K562 (cell line): ENCODE measurements around the gene TGFBR2. TPM values are rescaled to one million over a fixed set of nuclear protein-coding genes. Genes with fewer than 3 reads are reported as not detected.

ENCODE experiments used
- ATAC-seq: fragments of 200-7000 bp; cut with Tn5 transposase; 3 replicates; pipeline ENCODE4 v1.9.1; 2020; ENCODE audit warnings: moderate library complexity
- BruUV-seq: library from RNA; stranded (reverse); fragments of 400-500 nt; replicated peaks from 2 replicates; lab custom pipeline; 2021; lab: Mats Ljungman, UMichigan
- CTCF ChIA-PET: fragments of 300-600 bp; formaldehyde crosslinking; extraction: SDS; loops from one replicate; lab custom pipeline; 2021; ENCODE audit warnings: low intra/inter-chr PET ratio; lab: Yijun Ruan, JAX
- POLR2A ChIA-PET: fragments of 300-600, 350-650 bp; sonication (Branson Sonifier 250); formaldehyde crosslinking; extraction: SDS; loops from one replicate; lab custom pipeline; 2021; ENCODE audit warnings: antibody characterized with exemption, inconsistent platforms; lab: Yijun Ruan, JAX
- DNase-seq, 4 experiments: peaks; one replicate each; pipeline versions ENCODE4 v3.0.0 to v3.0.0-alpha.2; 2011 to 2018; ENCODE audit warnings: low spot score in 3 of 4, mixed read lengths in 3 of 4; ENCODE audit errors: extremely low read depth in 1 of 4
- FAIRE-seq: peaks from 2 replicates; lab custom pipeline; 2011; peaks lifted over from hg19 to GRCh38; lab: Jason Lieb, UNC
- H2AFZ ChIP-seq: 2 replicates; pipeline ENCODE4 v1.6.0; 2011; ENCODE audit warnings: low read depth, low read length, control low read depth, inconsistent platforms
- H3K27ac ChIP-seq: fragments of 200-600 bp; 3 replicates; pipeline ENCODE4 v1.8.0; 2011; ENCODE audit warnings: low read depth, mild to moderate bottlenecking, control low read depth, inconsistent platforms, low read length, moderate library complexity, mixed read lengths; ENCODE audit errors: extremely low read depth
- H3K27me3 ChIP-seq, 2 experiments: fragments of 300-600 bp in 1 of 2; 2 replicates in 1 of 2; 3 replicates in 1 of 2; pipeline versions ENCODE4 v1.6.0 to v1.8.0; 2011; ENCODE audit warnings: inconsistent platforms in 2 of 2, low read length in 2 of 2, mild to moderate bottlenecking in 1 of 2, mixed read lengths in 1 of 2, moderate library complexity in 1 of 2; ENCODE audit not compliant: control insufficient read depth in 2 of 2, insufficient read depth in 2 of 2
- H3K36me3 ChIP-seq: fragments of 300-600 bp; 3 replicates; pipeline ENCODE4 v1.8.0; 2011; ENCODE audit warnings: mild to moderate bottlenecking, low read length, inconsistent platforms; ENCODE audit not compliant: control insufficient read depth, insufficient read depth
- H3K4me1 ChIP-seq, 2 experiments: fragments of 200-600 bp in 1 of 2; replicated peaks in 1 of 2; 2 replicates in 1 of 2; 3 replicates in 1 of 2; pipeline versions ENCODE4 v1.5.1 to v1.8.0; 2011; ENCODE audit warnings: inconsistent platforms in 2 of 2, low read length in 2 of 2, mild to moderate bottlenecking in 1 of 2, mixed read lengths in 1 of 2, moderate library complexity in 1 of 2; ENCODE audit not compliant: control insufficient read depth in 2 of 2, insufficient read depth in 2 of 2
- H3K4me2 ChIP-seq: 2 replicates; pipeline ENCODE4 v1.6.1; 2011; ENCODE audit warnings: low read length, control low read depth, inconsistent platforms, mixed read lengths; ENCODE audit not compliant: insufficient read depth
- H3K4me3 ChIP-seq: fragments of 200-600 bp; sonication (generic), shearing (Covaris generic); 2 replicates; pipeline ENCODE4 v1.5.1; 2016; ENCODE audit warnings: control low read depth, inconsistent platforms
- H3K79me2 ChIP-seq: fragments of 200-600 bp; 3 replicates; pipeline ENCODE4 v1.8.0; 2011; ENCODE audit warnings: low read length, inconsistent platforms; ENCODE audit not compliant: control insufficient read depth, insufficient read depth
- H3K9ac ChIP-seq, 2 experiments: 2 replicates each; pipeline versions ENCODE4 v1.6.0 to v1.6.1; 2011; ENCODE audit warnings: low read depth in 2 of 2, low read length in 2 of 2, control low read depth in 1 of 2, inconsistent platforms in 1 of 2, mild to moderate bottlenecking in 1 of 2, mixed read lengths in 1 of 2; ENCODE audit not compliant: insufficient read depth in 1 of 2
- H3K9me1 ChIP-seq: one replicate; pipeline ENCODE4 v1.6.0; 2011; ENCODE audit warnings: inconsistent platforms, mild to moderate bottlenecking, low read length, moderate library complexity; ENCODE audit not compliant: control insufficient read depth, insufficient read depth
- H3K9me3 ChIP-seq: replicated peaks from 2 replicates; pipeline ENCODE4 v1.5.1; 2011; ENCODE audit warnings: low read depth, low read length, inconsistent platforms; ENCODE audit not compliant: control insufficient read depth, insufficient read depth
- H4K20me1 ChIP-seq: replicated peaks from 2 replicates; pipeline ENCODE4 v1.6.1; 2011; ENCODE audit warnings: low read length, inconsistent platforms, mixed read lengths; ENCODE audit not compliant: control insufficient read depth, insufficient read depth
- FOXA3 ChIP-seq, 2 experiments: fragments of 450-650 bp in 1 of 2; sonication (generic) in 1 of 2; formaldehyde crosslinking; IDR thresholded peaks in 1 of 2; conservative IDR thresholded peaks in 1 of 2; 2 replicates each; pipeline versions ENCODE4 v1.4.0 to v1.8.0; 2020 to 2022; ENCODE audit warnings: mild to moderate bottlenecking in 2 of 2, missing genetic modification reagents in 1 of 2
- GABPA ChIP-seq: fragments of 200-800 bp; sonication (Bioruptor generic); conservative IDR thresholded peaks from 2 replicates; pipeline ENCODE4 v1.6.1; 2016; ENCODE audit warnings: low read depth, missing genetic modification characterization, missing compliant biosample characterization
- STAT5A ChIP-seq: IDR thresholded peaks from 2 replicates; pipeline ENCODE4 v1.6.1; 2012; ENCODE audit warnings: low read length, inconsistent platforms, borderline replicate concordance
- ZNF311 ChIP-seq: fragments of 250-450 bp; sonication (Bioruptor Pico); IDR thresholded peaks from 2 replicates; pipeline ENCODE4 v1.4.0; 2020; ENCODE audit warnings: mild to moderate bottlenecking, moderate library complexity
- in situ Hi-C: fragments of 300-500 bp; cut with MboI; formaldehyde crosslinking; loops from 4 replicates; pipeline ENCODE4 v1.15.0; 2018; ENCODE audit warnings: inconsistent platforms, mixed read lengths
- intact Hi-C: fragments of 100-400 bp; cut with micrococcal nuclease; formaldehyde crosslinking; loops from 2 replicates; pipeline ENCODE4 v1.14.2; 2022
- polyA plus RNA-seq, 8 experiments: library from polyadenylated mRNA; depleted of rRNA in 4 of 8; stranded (reverse) in 5 of 8; unstranded in 3 of 8; fragments of >200 nt; fragmentation: Nextera tagmentation in 2 of 8; fragmentation: Illumina TruSeq in 1 of 8; extraction: Ambion mirVana in 2 of 8; extraction: Trizol in 1 of 8; gene quantifications; 2 replicates each; pipeline versions ENCODE4 v1.2.1 to v1.2.3, GENCODE V29; 2011 to 2014; ENCODE audit warnings: inconsistent platforms in 1 of 8, missing spikeins in 1 of 8
- total RNA-seq, 7 experiments: library from RNA; depleted of rRNA in 6 of 7; stranded (reverse); fragments of >200 nt in 6 of 7; fragmentation: Illumina TruSeq in 2 of 7; extraction: Trizol in 2 of 7; gene quantifications; 2 replicates each; pipeline versions ENCODE4 v1.2.1 to v1.2.3, GENCODE V29; 2011 to 2021; ENCODE audit warnings: low replicate concordance in 1 of 7
- TF ChIP-seq, protein P1 (sequence below): fragments of 200-800 bp; sonication (Bioruptor generic); IDR thresholded peaks from 2 replicates; pipeline ENCODE4 v1.6.1; 2017; ENCODE audit warnings: missing genetic modification characterization, missing compliant biosample characterization
- TF ChIP-seq, protein P2 (sequence below): sonication (generic); formaldehyde crosslinking; IDR thresholded peaks from 2 replicates; pipeline ENCODE4 v1.8.0; 2022; ENCODE audit warnings: mild to moderate bottlenecking, missing genetic modification reagents
- TF ChIP-seq, protein P3 (sequence below): fragments of 200-800 bp; sonication (Bioruptor generic); IDR thresholded peaks from 2 replicates; pipeline ENCODE4 v1.6.1; 2016; ENCODE audit warnings: missing genetic modification characterization, missing compliant biosample characterization

TGFBR2 gene
- total and polyA plus RNA-seq, 9 of the 15 experiments (the other 6 are each of a cell fraction or from before 2014, with no cell fraction given), result 0.11 to 0.84 (median 0.24) TPM

DNA sequence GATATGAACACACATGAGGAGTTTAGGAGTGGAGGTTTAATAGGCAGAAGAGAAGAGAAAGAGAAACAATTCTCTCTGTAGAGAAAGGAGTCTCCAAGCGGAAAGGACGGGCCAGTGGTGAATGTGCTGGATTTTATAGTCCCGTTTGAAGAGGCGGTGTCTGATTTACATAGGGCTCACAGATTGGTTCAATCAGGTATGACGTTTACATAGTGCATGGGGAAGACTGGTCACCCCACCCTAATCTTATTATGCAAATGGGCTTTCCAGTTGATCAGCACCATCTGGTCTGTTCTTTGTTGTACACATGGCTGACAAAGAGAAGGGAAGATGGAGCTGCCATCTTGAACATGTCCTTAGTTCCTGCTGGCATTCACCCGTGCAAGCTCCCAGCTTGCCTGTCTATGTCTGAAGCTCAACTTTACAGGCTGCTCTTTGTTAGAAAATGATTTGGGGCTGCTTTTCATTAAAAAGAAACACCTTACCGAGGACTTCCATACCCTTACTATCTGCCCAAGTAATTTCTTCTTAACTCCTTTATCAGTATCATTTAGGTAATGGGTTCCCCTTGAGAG, 63.0 kb downstream of the TGFBR2 start (continued):
- TF ChIP-seq, protein P1, sequence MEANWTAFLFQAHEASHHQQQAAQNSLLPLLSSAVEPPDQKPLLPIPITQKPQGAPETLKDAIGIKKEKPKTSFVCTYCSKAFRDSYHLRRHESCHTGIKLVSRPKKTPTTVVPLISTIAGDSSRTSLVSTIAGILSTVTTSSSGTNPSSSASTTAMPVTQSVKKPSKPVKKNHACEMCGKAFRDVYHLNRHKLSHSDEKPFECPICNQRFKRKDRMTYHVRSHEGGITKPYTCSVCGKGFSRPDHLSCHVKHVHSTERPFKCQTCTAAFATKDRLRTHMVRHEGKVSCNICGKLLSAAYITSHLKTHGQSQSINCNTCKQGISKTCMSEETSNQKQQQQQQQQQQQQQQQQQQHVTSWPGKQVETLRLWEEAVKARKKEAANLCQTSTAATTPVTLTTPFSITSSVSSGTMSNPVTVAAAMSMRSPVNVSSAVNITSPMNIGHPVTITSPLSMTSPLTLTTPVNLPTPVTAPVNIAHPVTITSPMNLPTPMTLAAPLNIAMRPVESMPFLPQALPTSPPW, result peak; percentile 16; the same call in 1 of the 2 replicates
- TF ChIP-seq GABPA (tag) (0 out of 2 replicates have a peak, but pooled peaks have one; percentile 16), ZNF311 (CRISPR knock-in tag) (peak; percentile 87), FOXA3 (CRISPR knock-in tag; conservative IDR thresholded peaks at IDR 0.05 in 1 of 2, IDR thresholded peaks at IDR 0.05 in 1 of 2) (0 out of 4 replicates have a peak, but pooled peaks of 1 of the 2 experiments have one; percentile 20)

DNA sequence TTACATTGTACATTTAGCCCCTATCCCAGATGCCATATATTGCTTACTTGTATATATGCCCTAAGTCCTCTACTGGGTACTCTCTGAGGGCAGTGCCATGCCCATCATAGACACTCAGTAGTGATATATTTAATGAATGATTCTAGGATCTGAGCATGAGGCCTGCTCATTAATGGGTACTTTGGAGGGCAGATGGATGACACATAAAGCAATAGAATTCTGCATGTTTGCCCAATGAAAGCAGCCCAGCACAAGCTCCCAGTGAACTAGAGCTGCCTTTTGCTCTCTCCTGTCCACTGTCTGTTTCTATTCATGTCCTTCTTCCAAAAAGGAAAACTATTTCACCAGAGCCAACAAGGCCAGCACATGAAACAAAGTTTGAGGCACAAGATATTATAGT, 63.9 kb downstream of the TGFBR2 start:
- Histone ChIP-seq H3K9me3 (no peaks in the 10 kb centered on the region), H3K79me2 (no peaks in the 10 kb centered on the region), H3K9ac (no peak overlapping the region), H3K27ac (no peak overlapping the region), H4K20me1 (no peaks in the 10 kb centered on the region), H3K36me3 (no peaks in the 10 kb centered on the region), H3K27me3 (no peaks in the 10 kb centered on the region), H3K9me1 (no peaks in the 10 kb centered on the region), H2AFZ (no peak overlapping the region), H3K4me1 (no peaks in the 10 kb centered on the region), H3K4me3 (no peak overlapping the region), H3K4me2 (no peak overlapping the region)
- ATAC-seq (no peak), DNase-seq (no peak), FAIRE-seq (no peak)
- CTCF ChIA-PET, result no interaction called here
- in situ Hi-C loops (no loop called here), intact Hi-C loops (no loop called here)
- TF ChIP-seq STAT5A, result no peak
- TF ChIP-seq, protein P2, sequence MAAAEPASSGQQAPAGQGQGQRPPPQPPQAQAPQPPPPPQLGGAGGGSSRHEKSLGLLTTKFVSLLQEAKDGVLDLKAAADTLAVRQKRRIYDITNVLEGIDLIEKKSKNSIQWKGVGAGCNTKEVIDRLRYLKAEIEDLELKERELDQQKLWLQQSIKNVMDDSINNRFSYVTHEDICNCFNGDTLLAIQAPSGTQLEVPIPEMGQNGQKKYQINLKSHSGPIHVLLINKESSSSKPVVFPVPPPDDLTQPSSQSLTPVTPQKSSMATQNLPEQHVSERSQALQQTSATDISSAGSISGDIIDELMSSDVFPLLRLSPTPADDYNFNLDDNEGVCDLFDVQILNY (CRISPR knock-in tag), result no peak
- TF ChIP-seq, protein P3, sequence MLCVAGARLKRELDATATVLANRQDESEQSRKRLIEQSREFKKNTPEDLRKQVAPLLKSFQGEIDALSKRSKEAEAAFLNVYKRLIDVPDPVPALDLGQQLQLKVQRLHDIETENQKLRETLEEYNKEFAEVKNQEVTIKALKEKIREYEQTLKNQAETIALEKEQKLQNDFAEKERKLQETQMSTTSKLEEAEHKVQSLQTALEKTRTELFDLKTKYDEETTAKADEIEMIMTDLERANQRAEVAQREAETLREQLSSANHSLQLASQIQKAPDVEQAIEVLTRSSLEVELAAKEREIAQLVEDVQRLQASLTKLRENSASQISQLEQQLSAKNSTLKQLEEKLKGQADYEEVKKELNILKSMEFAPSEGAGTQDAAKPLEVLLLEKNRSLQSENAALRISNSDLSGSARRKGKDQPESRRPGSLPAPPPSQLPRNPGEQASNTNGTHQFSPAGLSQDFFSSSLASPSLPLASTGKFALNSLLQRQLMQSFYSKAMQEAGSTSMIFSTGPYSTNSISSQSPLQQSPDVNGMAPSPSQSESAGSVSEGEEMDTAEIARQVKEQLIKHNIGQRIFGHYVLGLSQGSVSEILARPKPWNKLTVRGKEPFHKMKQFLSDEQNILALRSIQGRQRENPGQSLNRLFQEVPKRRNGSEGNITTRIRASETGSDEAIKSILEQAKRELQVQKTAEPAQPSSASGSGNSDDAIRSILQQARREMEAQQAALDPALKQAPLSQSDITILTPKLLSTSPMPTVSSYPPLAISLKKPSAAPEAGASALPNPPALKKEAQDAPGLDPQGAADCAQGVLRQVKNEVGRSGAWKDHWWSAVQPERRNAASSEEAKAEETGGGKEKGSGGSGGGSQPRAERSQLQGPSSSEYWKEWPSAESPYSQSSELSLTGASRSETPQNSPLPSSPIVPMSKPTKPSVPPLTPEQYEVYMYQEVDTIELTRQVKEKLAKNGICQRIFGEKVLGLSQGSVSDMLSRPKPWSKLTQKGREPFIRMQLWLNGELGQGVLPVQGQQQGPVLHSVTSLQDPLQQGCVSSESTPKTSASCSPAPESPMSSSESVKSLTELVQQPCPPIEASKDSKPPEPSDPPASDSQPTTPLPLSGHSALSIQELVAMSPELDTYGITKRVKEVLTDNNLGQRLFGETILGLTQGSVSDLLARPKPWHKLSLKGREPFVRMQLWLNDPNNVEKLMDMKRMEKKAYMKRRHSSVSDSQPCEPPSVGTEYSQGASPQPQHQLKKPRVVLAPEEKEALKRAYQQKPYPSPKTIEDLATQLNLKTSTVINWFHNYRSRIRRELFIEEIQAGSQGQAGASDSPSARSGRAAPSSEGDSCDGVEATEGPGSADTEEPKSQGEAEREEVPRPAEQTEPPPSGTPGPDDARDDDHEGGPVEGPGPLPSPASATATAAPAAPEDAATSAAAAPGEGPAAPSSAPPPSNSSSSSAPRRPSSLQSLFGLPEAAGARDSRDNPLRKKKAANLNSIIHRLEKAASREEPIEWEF (CRISPR knock-in tag), result no peak
- BruUV-seq, result no TSS peak
- POLR2A ChIA-PET, result interaction anchor here (0.6 kb wide), 1 partner anchor 838 kb away, joined by 4 read pairs; no protein-coding TSS in a partner anchor
